Placental epithelial cell (primary cell): Measurements from ENCODE around the gene ZNF350. TPM values are rescaled to one million over a fixed set of nuclear protein-coding genes. Genes with fewer than 3 reads are reported as not detected.

Experiments used
- total RNA-seq: library from RNA; depleted of rRNA; stranded (reverse); fragments of >200 nt; gene quantifications from 2 replicates; pipeline ENCODE4 v1.2.3, GENCODE V29; 2012

Gene ZNF350
- 10.3 and 16.5 TPM in 2 replicates for total RNA-seq

DNA sequence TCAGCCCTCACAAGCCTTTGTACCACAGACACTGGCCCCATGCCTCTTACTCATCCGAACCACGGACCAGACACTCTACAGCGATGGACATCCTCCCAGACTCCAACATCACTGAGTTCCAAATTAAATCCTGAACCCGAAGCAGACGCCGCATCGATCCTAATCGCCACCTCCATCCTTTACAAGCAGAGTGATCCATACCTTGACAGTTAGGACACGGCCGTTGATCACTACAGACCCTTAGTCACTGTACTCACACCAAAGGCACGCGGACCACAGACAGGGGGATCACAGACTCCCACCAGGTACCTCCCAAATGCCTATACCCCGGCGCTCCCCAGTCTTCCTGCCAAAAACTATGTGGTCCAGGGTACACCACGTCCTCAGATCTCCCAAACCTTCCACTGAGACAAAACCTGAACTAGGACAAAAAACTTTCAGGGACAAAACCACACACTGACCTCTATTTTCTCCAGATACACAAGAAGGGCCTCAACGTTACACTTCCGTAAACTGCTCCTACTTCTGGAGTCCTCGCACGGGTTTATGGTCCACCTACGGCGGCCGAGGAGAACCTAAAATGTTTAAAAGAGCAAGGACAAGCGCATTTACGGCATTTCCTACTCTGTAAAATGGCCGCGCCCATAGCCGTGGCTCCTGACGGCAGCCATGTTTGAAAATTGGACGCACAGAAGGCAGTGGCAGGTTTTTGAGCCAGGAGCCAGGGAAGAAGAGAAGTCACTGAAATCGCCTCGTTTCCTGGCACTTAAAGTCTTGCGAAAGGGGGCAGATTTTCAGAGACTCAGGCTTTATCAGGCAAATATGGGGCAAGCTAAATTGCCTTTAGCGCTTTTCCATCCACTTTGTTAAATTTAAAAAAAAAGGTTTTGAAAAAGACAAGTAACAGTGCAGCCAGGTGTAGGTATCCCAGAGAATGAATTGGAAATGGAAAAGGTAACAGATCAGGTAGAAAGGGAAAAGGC lies at the start of gene ZNF350:
ZNF350 (minus strand) TSS at position 532 of the 983 bp plus-strand sequence. CDS start 12,480 bp downstream, outside the sequence.

DNA sequence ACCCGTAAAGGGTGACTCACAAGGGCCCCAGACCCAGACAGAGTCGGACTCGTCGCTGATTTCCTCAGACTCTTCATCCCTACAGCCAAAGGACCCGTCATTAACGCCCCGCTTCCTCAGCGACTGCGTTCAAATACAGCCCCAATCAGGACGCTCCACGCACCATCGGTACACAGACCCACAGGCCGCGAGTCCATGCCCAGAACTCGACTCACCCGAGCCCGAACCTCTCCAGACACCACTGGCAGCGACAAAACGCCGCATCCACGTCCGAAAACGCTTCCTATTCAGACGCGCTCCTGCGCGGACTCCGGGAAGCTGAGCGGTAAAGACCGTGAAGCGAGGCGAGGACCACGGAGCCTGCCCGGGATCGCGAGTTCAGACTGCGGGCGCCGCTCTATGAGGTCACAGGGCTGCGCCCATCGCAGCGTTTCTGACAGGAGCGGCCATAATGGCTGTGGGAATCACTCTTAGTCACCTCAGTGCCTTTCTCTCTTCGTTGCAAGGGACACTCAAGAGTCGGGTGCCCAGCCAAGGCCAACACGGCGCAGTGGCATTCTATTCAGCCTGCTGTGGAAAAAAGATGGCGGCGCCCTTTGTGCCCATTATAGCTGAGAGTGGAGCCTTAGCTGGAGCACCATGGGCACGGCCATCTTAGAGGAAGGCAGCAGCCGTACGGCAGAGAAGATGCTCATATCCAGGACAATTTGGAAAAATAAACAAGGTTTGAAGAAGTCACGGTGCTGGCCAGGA lies 41.6 kb upstream of the ZNF350 start, which contains the start of gene ZNF614:
ZNF614 (minus strand) TSS at position 353 of the 753 bp plus-strand sequence. CDS start 2,634 bp downstream, outside the sequence.

DNA sequence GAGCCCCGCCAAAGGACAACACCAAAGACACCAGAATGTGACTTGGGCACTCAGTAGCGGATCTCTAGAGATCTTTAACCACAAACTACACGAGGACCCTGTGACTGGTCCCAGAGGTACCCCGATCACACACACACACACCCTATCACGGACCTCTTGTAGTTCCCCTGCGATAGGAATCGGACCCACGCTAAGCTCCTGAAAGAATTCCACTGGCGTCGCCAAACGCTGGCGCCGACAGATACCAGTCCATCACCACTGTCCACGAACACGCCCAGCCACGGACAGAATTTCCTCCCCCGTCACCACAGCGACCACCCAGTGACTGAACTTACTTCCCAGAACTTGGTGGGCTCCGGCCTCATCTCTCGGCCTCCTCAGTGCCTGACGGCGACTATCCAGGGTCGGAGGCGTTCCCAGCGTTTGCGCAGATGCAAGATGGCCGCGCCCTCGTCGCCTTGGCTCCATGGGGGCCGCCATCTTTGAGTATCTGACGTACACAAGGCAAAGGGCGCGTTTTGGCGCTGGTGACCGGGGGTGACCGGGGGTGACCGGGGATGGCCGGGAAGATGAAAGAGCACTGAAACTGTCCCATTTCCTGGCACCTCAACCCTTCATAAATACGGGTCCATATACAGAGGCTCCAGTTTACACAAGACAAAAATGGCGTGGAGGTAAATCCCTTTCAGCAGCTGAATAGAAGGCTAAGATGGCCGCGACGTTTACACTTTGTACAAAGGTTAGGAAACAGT lies 21.3 kb upstream of the ZNF350 start, which contains the start of gene ZNF615:
ZNF615 (minus strand) TSS at position 406 of the 752 bp plus-strand sequence. CDS start 4,500 bp downstream, outside the sequence.

DNA sequence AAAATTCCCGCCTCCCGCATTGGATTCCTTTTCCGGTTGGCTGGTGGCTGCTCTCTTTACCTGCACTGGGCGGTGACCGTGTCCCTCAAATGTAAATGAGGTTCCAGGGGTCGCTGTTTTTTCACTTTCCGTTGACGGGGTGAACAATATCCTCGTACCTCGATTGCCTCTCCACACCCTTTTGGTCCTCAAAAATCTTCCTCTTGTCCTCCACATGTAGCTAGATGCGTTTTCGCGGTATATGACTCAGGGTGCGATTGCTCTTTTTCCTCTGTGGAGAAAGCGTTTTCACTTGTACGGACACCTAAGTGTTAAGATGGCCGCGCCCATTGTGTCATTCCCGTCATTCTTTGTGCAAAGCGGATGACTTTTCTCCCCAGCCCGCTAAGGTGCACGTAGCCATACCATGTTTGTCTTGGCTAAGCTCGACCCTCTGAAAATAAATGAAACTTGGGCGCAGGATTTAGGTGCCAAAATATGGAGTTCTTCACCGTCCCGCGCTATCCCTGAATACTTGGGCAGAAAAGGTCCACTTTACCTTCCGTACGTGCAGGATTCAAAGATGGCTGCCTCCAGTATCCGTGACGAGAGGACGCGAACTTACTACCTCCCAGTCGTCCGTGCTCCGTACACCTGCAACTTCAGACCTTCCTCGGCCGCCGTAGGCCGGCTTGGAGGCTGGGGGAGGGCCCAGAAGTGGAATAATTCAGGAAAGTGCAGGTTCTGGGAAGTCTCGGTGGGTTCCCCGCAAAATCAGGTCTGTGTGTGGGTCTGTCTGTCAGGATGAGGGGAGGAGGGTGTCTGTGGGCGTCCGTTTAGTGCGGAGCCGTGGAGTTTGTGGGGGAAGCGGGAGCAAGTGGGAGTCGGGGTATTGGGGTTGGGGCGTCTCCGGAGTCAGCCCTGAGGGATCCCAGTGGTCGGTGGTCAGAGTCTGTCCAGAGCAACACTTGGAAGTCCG lies 59.6 kb downstream of the ZNF350 start, which contains the start of gene ZNF613:
ZNF613 (plus strand) TSS at position 689 of the 958 bp plus-strand sequence. CDS start 8,749 bp downstream, outside the sequence.

Other genes with a start within 250 kb of the ZNF350 start
- 0.11 TPM in 1 of 2 replicates, not detected in the other for gene FPR1, start 235.0 kb downstream of the ZNF350 start, total RNA-seq
- gene FPR2, start 225.7 kb downstream of the ZNF350 start, total RNA-seq = not detected in 2 replicates
- not detected in 2 replicates for gene FPR3, start 191.7 kb downstream of the ZNF350 start, total RNA-seq
- 8.4 and 13.0 TPM in 2 replicates for gene ZNF577, start 98.9 kb downstream of the ZNF350 start, total RNA-seq
- gene ZNF649, start 81.8 kb downstream of the ZNF350 start, total RNA-seq = 6.4 and 7.1 TPM in 2 replicates
- 6.5 and 7.9 TPM in 2 replicates for gene ZNF613, start 59.4 kb downstream of the ZNF350 start, total RNA-seq
- 6.7 and 15.3 TPM in 2 replicates for gene ZNF615, start 21.4 kb upstream of the ZNF350 start, total RNA-seq
- gene ZNF614, start 41.5 kb upstream of the ZNF350 start, total RNA-seq = 11.3 and 13.0 TPM in 2 replicates
- gene ZNF432, start 62.0 kb upstream of the ZNF350 start, total RNA-seq = 8.7 and 12.2 TPM in 2 replicates
- gene ZNF841, start 108.9 kb upstream of the ZNF350 start, total RNA-seq = 25.5 and 26.2 TPM in 2 replicates
- gene ZNF616, start 153.1 kb upstream of the ZNF350 start, total RNA-seq = 9.8 and 20.0 TPM in 2 replicates
- 8.8 and 27.9 TPM in 2 replicates for gene ZNF836, start 184.8 kb upstream of the ZNF350 start, total RNA-seq
- 199 and 329 TPM in 2 replicates for gene PPP2R1A, start 203.2 kb upstream of the ZNF350 start, total RNA-seq